ENCODE data around the gene C11orf86.

GRCh38 chr11:67001332-67001731 is 26.2 kb downstream of the C11orf86 start:
- TF ChIP-seq POLR2A (IDR thresholded peaks at IDR 0.05): no peak
- TF ChIP-seq, protein P1, sequence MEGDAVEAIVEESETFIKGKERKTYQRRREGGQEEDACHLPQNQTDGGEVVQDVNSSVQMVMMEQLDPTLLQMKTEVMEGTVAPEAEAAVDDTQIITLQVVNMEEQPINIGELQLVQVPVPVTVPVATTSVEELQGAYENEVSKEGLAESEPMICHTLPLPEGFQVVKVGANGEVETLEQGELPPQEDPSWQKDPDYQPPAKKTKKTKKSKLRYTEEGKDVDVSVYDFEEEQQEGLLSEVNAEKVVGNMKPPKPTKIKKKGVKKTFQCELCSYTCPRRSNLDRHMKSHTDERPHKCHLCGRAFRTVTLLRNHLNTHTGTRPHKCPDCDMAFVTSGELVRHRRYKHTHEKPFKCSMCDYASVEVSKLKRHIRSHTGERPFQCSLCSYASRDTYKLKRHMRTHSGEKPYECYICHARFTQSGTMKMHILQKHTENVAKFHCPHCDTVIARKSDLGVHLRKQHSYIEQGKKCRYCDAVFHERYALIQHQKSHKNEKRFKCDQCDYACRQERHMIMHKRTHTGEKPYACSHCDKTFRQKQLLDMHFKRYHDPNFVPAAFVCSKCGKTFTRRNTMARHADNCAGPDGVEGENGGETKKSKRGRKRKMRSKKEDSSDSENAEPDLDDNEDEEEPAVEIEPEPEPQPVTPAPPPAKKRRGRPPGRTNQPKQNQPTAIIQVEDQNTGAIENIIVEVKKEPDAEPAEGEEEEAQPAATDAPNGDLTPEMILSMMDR (IDR thresholded peaks at IDR 0.05): no peak

Measured in thyroid gland (tissue), 4 donors.